Activated naive CD4-positive, alpha-beta T cell treated with Interleukin-2 at 50 U/mL for 16 hours (primary cell): ENCODE measurements around the gene ARHGAP4.
A peak's percentile ranks its signal among the peaks of the same experiment; 100 is the strongest.

ENCODE experiments used
- DNase-seq: peaks from one replicate; pipeline ENCODE4 v3.0.0-alpha.2; 2020

Gene ARHGAP4

DNA sequence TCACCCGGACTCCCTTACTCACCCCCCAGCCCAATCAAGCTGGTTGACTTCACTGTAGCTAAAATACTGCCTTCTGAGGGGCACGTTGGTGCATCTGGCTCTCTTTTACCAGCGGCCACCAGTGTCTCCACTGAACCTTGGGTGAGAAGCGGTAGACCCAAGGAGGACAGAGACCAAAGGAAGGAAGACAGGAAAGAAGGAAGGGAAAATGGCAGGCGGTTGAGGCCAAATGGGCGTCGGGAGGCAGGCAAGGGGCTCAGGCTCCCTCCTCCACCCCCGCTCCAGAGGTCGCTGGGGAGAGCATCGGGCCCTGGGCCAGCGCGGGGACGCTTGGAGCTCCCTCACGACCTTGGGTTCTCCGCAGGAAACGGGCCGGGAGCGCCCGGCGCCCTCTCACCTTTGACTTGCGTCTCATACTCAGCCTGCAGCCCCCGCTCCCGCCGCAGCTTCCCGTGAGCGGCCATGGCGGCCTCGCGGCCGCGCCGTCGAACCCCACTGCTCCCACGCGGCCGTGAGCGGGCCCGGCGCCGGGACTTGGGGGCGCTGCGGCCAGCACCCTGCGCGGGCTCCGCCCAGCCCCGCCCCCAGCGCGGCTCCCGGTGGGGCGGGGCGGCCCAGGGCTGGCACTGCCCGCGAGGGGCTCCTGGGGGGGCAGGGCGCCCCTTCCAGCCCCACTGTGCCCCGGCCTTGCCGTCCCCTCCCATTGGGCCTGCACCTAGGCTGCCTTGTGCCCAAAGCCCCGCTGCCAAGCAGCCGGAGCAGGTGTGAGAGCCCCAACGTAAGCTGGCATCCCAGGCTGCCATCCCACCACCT, at the start of gene ARHGAP4:
Gene ARHGAP4 (minus strand): TSS at position 526 of the 813 bp plus-strand sequence. CDS start 62 bp downstream, at position 464.
- DNase-seq, result peak; percentile 49

GRCh38 chrX:153974726-153975286, 48.7 kb upstream of the ARHGAP4 start:
- no peak for DNase-seq

GRCh38 chrX:153974003-153974725, 48.1 kb upstream of the ARHGAP4 start:
- no peak for DNase-seq

GRCh38 chrX:153973127-153974002, 47.3 kb upstream of the ARHGAP4 start:
- no peak for DNase-seq

GRCh38 chrX:153972368-153973126, 46.5 kb upstream of the ARHGAP4 start, which contains the start of gene TMEM187:
TMEM187 (plus strand) TSS chrX:153972754; CDS start chrX:153982063, 9,309 bp downstream.
- peak; percentile 87 for DNase-seq

- peak; percentile 90 for DNase-seq
Observed at GRCh38 chrX:153971450-153972367, 45.6 kb upstream of the ARHGAP4 start, which contains the start of gene HCFC1. HCFC1 (minus strand) TSS chrX:153971818; CDS start chrX:153970840, 978 bp downstream.

DNA sequence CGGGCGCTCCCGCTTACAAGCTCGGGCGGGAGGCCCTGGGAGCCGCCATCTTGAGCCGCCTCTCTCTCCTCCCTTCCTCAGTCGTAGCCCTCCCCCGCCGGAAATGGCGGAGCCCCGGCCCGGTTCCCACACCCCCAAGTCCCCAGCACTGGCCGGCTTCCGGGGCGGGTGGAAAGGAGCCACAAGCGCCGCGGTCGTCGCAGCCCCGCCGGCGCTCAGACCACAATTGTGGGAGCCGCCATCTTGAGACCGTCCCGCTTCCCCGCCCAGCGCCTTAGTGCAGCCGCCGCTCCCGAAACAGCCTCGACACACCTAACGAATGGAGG, 45.0 kb upstream of the ARHGAP4 start:
- DNase-seq, result peak; percentile 89

DNA sequence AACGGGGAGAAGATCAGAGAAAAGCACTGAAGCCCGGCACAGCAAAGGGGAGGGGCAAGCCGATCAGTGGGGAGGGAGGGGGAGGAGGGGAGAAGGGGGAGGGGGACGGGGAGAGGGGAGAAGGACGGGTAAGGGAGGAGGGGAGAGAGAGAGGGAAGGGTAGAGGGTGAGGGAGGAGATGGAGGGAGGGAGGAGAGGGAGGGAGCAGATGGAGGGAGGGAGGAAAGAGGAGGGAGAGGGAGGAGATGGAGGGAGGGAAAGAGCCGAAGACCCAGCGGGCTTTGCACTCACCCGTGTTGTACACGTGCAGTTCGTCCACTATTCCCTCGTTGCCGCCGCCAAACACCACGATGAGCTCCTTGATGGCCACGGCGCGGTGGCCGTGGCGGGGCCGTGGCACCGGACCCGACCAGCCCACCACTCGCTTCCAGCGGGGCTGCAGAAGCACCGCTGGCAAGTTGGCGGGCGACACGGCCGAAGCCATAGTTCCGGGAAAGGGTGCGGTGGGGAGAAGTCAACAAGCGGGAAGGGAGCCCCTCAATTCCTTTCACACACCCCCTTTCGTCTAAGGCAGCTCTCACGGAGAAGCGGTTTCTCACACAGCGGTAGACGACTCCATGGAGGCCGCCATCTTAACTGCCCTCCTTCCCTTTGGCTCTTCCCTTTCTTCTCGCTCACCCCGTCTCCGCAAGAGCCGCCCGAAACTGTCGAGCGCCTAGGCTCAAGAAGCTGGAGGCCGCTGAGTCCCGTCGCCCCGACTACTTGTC, 44.5 kb upstream of the ARHGAP4 start:
- DNase-seq, result no peak

DNA sequence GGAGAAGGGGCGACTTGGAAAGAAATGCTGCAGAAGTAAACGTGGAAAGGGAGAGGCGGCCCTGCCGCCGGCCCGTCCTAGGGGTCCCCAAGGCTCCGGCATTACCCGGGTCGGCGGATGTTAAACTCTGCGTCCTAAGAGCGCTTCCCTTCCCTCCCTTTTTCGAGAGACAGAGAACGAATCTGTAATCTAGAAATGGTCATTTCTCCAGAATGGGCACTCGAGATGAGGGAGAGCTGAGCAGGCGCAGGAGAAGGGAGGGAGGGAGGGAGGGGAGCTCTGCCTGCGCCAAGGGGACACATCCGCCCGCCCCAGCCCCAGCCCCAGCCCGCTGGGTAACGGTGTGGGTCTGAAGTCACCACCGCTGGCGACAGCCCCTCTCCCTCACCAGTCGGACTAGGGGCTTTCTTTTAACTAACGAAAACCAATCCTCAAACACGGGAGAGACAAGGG, 43.9 kb upstream of the ARHGAP4 start:
- DNase-seq, result no peak

DNA sequence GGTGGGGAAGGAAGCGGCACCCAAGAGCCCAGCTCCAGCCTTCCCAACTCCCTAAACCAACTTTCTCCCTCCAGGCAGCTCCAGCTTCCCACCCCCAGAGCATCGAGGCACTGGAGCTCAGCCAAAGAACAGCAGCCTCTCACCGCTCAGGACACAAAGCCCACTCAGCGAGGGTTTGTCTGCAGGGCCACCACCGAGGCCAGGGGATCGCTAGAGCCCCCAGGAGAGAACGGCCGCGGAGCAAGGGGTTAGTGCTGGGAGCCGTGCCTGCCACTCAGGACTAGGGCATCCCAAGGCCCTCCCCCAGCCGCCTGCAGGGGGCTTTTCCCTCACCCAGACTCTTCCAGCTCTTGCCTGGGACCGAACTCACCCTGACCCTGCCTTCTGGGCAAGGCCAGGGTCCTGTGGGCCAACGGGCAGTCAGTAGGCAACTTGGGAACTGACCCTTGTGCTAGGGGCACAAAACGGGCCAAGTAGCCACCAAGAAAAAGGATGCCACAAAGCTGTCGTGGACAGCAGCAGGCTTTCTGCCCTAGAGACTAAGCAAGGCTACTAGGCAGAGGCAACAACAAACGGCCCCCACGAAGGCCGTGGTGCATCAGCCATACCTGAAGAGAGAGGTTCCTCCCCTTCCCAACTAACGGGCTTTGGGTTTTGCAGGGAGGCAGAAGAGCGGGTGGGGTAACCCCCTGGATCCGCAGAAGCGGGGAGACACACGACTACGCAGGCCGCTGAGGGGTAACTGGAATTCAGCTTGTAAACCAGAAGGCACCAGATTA, 43.2 kb upstream of the ARHGAP4 start:
- no peak for DNase-seq

- peak; percentile 38 for DNase-seq
Observed at GRCh38 chrX:153968754-153969124, 42.7 kb upstream of the ARHGAP4 start.

GRCh38 chrX:153968255-153968654, 42.2 kb upstream of the ARHGAP4 start:
- DNase-seq, result no peak

DNA sequence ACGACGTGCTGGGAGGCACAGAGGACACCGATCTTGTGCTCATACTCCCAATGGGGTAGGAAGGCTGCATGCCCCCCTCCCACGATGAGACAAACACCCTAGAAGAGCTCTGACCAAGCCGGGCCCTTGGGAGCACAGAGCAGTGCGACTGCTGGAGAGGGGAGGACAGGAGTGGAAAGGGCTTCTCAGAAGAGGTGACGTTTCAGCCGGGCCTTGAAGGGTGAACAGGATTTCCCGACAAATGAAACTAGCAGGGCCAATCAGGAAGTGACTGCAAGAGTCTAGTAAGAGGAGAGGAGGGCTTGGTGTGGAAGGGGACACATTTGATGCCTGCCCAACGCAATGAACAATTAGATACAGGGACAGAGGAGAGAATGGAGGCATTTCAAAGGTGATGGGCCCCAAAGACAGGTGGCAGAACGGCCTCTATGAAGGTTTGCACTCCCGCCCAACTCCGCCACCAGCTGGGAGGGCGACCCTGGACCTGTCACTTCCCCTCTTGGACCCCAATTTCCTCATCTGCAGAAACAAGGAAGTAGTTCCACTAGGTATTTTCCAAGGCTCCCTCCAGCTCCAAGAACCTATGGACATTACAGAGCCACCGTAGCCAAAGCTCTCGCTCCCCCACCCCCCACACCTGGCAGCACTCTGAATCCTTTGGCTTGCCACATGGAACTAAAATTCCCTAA, 41.6 kb upstream of the ARHGAP4 start:
- DNase-seq, result no peak

DNA sequence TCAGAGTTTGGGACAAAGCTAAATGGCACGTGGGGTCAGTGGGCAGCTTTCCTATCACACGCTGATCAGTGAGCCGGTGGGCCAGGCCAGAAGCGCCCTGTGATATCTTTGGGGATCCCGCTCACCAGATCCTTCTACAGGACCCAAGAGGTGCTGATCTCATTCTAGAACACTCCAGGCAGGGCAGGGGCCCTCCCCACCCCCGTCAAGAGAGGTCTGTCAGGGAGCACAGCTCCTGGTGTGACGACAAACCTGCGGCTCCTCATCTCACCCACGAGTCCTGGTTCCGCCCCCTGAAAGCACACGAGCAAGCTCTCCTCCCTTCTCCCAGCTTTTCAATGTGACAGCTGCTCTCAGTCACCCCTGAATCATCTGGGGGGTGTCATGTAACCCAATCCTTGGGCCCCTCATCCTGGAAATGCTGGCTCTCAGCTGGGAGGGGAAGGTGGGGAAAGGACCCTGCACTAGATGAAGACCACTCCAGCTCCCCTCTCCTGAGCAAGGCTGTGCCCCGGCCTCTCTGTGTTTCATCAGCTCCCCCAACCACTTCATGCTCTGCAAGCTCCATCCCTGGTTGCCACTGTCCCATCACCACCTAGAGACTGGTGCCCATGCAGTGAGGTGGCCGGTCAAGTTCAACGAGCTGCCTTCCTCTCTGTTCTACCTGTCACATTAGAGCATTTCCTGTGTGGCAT, 40.9 kb upstream of the ARHGAP4 start:
- DNase-seq, result peak; percentile 62

DNA sequence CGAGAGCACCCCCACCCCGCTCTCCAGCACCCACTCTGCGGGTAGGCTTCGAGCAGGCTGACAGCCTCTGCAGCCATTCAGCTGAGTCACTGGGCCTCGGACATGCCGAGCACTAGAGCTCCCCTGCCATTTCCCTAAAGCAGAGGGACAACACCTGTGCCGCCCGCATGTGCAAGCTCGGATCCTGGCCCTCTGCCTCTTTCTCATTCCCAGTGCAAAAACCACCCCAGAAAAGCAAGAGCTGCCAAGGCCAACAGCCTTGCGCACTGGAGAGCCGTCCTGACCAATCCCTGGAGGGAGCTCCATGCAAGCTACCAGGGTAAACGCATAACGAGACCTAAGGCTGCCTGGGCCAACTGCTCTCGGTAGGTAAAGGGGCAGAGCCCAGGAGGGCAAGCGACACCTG, 40.2 kb upstream of the ARHGAP4 start:
- DNase-seq, result no peak

GRCh38 chrX:153965406-153965805, 39.3 kb upstream of the ARHGAP4 start:
- no peak for DNase-seq

- DNase-seq, result no peak
Observed at GRCh38 chrX:153964105-153964504, 38.0 kb upstream of the ARHGAP4 start.

DNA sequence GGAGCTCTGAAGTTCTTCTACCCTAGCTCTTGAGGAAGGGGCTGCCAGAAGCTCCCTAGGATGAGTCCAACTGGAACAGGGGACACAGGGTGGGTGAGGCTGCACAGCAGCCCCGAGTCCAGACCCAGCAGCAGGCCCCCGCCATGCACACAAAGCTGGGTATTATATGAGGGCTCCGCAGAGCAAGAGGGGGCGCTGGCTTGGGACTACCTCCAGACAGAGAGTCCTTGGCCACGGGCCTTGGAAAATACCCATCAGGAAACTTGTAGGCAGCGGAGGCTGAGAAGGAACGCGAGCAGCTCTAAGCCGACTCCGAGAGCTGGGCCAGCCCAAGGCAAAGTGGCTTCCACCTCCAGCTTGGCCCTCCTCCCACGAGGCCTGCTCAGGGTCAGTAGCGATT, 37.5 kb upstream of the ARHGAP4 start:
- DNase-seq, result no peak
